ENCODE results near the gene COL25A1. TPM values are rescaled to one million over a fixed set of nuclear protein-coding genes. Genes with fewer than 3 reads are reported as not detected.

COL25A1 gene
- total RNA-seq, 1 donor from 2014 or later = 4.0 TPM

GRCh38 chr4:109294006-109294405, 8.5 kb downstream of the COL25A1 start:
- DNase-seq (ENCODE audit: low read depth, low spot score) = no peak

DNA sequence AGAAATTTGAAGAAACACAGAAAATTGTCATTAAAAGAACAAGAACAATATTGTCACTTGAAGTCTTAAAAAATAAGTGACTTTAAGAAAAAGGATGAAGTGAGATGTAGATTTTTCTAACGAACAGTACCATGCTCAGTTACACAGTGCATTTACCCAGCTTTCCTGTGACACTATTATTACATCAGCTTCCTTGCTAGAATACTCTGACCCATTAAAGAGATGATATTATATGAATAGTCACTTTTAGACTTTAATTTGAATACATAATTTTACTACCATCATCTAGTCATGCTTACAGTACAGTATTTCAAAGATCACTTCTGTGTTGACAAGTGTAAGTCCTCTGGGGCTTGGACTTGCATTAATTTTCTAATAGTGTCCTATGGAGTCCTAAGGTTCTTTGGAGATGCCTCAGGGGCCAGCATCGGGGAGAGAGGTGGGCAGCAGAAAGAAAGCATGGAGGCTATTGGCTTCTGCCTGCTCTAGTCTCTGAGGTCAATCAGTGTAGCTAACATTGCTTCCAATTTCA, 10.7 kb downstream of the COL25A1 start:
- no peak for DNase-seq (ENCODE audit: low read depth, low spot score)

DNA sequence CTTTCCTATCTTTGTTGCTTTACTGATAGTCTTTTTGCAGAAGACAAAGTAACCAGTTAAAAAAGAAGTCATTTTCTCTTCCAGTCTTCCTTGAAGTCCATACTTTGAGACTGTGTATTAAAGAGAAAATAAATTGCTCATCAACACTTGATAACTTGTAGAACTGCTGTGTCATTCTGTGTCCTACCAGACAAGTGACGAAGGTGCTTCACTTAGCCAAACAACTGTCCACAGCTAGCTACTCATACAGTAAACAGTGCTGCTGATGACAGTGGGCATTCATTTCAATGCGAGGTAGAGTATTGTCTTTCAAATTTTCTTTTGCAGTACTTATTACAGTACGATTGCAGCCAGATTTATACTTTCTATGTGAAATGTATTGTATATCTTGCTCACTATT, 11.5 kb downstream of the COL25A1 start:
- DNase-seq (ENCODE audit: low read depth, low spot score) = no peak

GRCh38 chr4:109278594-109279031, 23.8 kb downstream of the COL25A1 start:
- DNase-seq (ENCODE audit: low read depth, low spot score) = no peak

- DNase-seq (ENCODE audit: low read depth, low spot score) = no peak
Measured at GRCh38 chr4:109276482-109277095, 25.9 kb downstream of the COL25A1 start.

DNA sequence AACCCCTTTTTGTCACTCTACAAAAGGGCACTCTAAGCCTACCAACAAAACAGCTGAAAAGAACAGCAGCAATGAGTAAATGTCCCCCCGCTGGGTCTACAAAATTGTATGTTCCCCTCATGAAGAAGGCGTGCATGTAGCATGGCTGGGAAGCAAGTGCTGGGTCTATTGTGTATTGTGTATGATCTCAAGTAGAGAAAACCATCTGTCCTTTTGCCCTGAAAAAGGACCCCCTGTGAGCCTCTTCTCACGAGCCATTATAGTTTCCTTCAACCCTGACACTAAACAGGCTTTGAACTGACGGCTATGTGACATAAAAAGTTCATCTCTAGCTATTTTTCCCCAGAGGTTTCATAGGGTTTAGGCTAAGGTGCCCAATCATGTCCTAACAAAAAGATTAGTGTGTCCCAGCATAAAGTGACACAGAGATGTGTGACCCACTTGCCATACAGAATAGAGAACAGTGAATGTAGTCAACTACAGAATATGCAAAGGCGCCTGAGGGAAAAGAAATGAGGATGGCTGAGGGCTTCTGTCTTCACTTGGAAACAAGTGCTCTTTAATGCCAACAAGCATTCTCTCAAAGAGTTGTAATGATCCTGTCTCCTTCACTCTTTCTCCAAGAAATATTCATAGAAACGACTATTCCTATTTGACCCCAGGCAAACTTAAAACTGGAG, 27.3 kb downstream of the COL25A1 start:
- no peak for DNase-seq (ENCODE audit: low read depth, low spot score)

DNA sequence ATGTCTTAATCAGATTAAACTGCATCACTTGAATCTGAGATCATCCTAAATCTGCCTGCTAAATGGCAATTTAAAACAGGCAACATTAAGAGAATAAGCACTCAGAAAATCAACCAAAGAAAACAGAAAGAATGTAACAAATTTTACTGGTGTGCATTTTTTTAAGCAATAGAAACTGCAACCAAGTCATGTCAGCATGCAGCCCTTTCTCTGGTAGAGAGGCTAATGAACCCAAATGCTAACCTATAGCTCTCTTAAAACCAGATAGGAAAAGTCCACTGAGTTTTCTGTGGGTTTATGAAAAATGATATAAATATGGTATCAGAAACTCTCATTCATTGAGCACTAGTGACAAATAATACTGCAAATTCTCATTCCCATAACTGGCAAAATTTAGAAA, 35.6 kb downstream of the COL25A1 start:
- no peak for DNase-seq (ENCODE audit: low read depth, low spot score)

- no peak for DNase-seq (ENCODE audit: low read depth, low spot score)
Measured at GRCh38 chr4:109266236-109266635, 36.2 kb downstream of the COL25A1 start.

DNA sequence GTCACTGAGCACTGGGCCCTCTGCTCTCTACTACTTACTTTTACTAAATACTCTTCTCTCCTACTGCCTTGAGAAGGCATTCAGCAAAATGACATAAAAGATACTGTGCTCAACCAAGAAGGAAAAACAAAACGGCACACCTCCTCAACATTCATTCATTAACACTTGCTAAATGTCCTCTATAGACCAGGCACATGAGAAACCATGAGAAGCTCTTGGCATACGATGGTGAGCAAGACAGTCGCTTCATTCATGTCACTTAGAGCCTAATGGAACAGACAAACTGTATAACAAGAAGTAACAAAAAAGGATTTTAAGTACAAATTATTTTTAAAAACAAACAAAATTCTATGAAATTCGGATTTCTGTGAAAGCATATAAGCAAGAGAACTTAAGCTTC, 38.7 kb downstream of the COL25A1 start:
- DNase-seq (ENCODE audit: low read depth, low spot score) = no peak

- no peak for DNase-seq (ENCODE audit: low read depth, low spot score)
Measured at GRCh38 chr4:109256818-109257217, 45.6 kb downstream of the COL25A1 start.

DNA sequence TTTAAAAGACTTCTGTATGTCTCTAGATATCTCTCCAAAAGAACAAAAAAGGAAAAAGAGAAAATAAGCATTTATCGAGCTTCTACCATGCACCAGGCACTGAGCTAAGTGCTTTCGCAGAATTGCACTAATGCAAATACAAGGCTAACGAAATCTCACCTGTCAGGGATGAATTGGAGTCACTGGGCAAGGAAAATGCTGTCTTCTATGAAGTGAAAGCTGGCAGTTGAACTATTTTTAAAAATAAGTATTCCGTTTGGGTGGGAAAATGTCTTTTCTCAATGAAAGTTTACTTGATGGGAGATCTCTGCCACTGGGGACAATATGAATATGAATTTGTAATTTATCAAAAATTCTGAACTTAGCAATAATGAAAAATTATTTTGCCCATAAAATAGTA, 47.6 kb downstream of the COL25A1 start:
- no peak for DNase-seq (ENCODE audit: low read depth, low spot score)

- DNase-seq (ENCODE audit: low read depth, low spot score) = no peak
Measured at GRCh38 chr4:109251396-109251795, 51.1 kb downstream of the COL25A1 start.

DNA sequence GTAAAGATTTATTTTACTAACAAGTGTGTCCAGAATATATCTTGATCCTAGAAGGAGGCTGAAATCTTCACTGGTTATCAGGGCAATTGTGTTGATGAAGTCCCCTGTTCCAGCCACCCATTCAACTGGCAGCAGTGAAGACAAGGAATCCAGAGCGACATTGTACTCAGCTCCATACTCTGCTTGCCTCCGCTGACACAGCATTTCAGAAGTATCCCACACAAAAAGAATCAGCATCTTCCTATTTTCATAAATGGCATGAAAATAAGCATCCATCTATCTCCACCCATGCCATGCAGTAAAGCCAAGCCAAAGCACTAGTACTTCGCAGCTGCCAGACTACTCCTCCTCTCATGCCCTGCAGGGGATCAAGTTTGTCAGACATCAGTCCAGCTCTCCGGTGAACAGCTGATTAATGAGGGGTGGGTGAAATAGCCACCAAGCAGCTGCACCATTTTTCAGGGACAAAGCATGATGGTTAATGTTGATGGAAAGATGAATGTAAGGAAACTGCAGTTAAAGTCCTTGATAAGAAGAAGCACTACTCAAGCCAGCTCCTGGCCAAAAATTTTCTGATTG, 54.0 kb downstream of the COL25A1 start:
- no peak for DNase-seq (ENCODE audit: low read depth, low spot score)

DNA sequence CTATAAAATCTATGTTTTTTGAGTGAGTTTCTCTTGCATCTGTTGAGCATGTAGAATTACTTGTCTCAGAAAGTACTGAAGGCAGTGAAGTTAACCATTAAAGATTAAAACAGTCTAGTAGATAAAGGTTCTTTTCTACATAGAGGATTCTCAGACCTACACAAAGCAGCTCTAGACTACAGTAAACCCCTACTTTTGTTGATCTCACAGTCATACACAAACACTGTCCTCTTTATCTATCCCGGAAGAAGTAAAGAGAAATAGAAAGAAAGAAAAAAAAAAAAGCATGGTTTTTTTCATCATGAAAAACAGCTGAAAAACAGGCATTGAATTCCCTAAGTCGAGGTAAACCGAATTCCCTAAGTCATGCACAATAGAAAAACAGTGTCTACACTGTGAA, 58.6 kb downstream of the COL25A1 start:
- no peak for DNase-seq (ENCODE audit: low read depth, low spot score)

- DNase-seq (ENCODE audit: low read depth, low spot score) = no peak
Measured at GRCh38 chr4:109238746-109239145, 63.7 kb downstream of the COL25A1 start.

- no peak for DNase-seq (ENCODE audit: low read depth, low spot score)
Measured at GRCh38 chr4:109235683-109236082, 66.8 kb downstream of the COL25A1 start.

GRCh38 chr4:109234596-109234995, 67.9 kb downstream of the COL25A1 start:
- DNase-seq (ENCODE audit: low read depth, low spot score) = no peak

DNA sequence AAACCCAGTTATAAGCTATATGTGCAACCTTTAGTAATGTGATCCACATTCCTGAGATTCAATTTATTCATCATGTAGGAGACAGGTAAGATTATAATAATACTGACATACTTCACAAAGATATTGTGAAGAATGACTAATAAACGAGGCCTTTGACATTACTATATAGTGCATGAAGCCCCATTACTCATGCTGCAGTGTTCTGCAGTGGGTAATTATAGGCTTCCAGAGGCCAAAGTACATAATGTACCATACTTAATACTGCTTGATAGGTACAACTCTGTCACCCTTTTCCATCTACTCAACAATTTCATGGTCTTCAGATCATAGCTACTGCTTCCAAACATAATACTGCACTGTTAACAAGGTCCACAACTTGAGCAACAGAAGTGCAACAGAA, 68.9 kb downstream of the COL25A1 start:
- DNase-seq (ENCODE audit: low read depth, low spot score) = no peak

DNA sequence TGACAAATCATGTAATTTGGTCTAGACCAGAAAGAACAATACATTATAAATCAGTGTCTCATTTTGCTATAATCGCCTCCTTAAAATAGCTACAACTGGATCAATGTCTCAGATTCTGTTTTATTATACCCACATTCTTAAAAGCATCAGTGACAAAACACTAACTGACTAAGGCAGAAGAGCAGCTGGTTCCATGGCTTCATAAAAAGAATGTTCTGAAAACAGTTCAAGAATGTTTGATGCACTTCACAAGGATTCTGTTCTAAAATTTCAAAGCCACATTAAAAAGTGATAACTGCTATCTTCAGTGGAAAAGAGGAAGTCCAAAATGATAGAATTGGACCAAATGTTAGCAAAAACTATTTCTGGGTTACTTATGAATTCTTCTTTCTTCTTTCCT, 69.8 kb downstream of the COL25A1 start:
- DNase-seq (ENCODE audit: low read depth, low spot score) = no peak

DNA sequence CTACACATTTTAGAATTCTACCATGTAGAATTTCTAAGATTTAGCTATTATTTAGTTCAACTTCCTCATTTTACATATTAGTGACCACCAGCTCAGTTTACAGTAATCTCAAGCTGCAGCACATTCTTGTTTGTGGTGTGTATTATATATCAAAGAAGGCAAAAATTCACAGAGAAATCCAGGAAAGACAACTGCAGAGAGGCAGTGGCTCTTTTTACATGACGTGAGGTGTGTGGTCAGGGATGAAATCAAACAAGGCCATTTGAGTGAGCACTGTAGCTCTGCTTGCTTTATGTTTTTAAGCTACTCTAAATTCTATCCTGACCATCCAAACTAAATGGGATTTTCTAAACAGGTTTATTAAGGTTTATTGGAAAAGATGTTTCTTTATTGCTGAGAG, 71.1 kb downstream of the COL25A1 start:
- DNase-seq (ENCODE audit: low read depth, low spot score) = no peak

GRCh38 chr4:109229028-109229427, 73.4 kb downstream of the COL25A1 start:
- no peak for DNase-seq (ENCODE audit: low read depth, low spot score)

- no peak for DNase-seq (ENCODE audit: low read depth, low spot score)
Measured at GRCh38 chr4:109218288-109218687, 84.2 kb downstream of the COL25A1 start.
